WERI-Rb-1 (cell line): Measurements from ENCODE around the gene FRMD4A.

ENCODE experiments used
- DNase-seq: peaks from one replicate; pipeline ENCODE4 v3.0.0-alpha.2; 2020
- H3K27ac ChIP-seq: fragments of 250-450 bp; sonication (Bioruptor Pico); 2 replicates; pipeline ENCODE4 v1.5.1; 2020; ENCODE audit warnings: mild to moderate bottlenecking, moderate library complexity
- H3K27me3 ChIP-seq: fragments of 250-450 bp; sonication (Bioruptor Pico); 2 replicates; pipeline ENCODE4 v1.5.1; 2021; ENCODE audit warnings: mild to moderate bottlenecking, low read depth, moderate library complexity; ENCODE audit not compliant: insufficient read depth, severe bottlenecking
- H3K36me3 ChIP-seq: fragments of 250-450 bp; sonication (Bioruptor Pico); 2 replicates; pipeline ENCODE4 v1.5.1; 2020; ENCODE audit warnings: mild to moderate bottlenecking, moderate library complexity
- H3K4me3 ChIP-seq: 2 replicates; pipeline ENCODE4 v1.5.1; 2011; ENCODE audit warnings: low read depth, mild to moderate bottlenecking, control low read depth, low read length
- H3K9me3 ChIP-seq: fragments of 250-450 bp; sonication (Bioruptor Pico); 2 replicates; pipeline ENCODE4 v1.5.1; 2021; ENCODE audit warnings: mild to moderate bottlenecking, moderate library complexity; ENCODE audit not compliant: severe bottlenecking
- CTCF ChIP-seq: IDR thresholded peaks from 2 replicates; pipeline ENCODE4 v1.5.1; 2011; ENCODE audit warnings: low read depth, mild to moderate bottlenecking, control low read depth, inconsistent platforms, low read length

Gene FRMD4A

GRCh38 chr10:13615650-13616300 lies 714.9 kb downstream of the FRMD4A start:
- H3K4me3 ChIP-seq = no peak overlapping the region
- H3K9me3 ChIP-seq = no peaks in the 10 kb centered on the region
- TF ChIP-seq CTCF = no peak
- H3K36me3 ChIP-seq = no peaks in the 10 kb centered on the region
- H3K27me3 ChIP-seq = no peaks in the 10 kb centered on the region
- DNase-seq = no peak
- no peak overlapping the region for H3K27ac ChIP-seq

GRCh38 chr10:13614530-13615332 lies 716.0 kb downstream of the FRMD4A start:
- no peak overlapping the region for H3K4me3 ChIP-seq

GRCh38 chr10:13613519-13613918 lies 717.2 kb downstream of the FRMD4A start:
- Histone ChIP-seq H3K4me3 (no peak overlapping the region), H3K9me3 (no peaks in the 10 kb centered on the region), H3K27ac (no peak overlapping the region), H3K27me3 (no peaks in the 10 kb centered on the region), H3K36me3 (no peaks in the 10 kb centered on the region)
- peak; percentile 26; the same call in 1 of the 2 replicates for TF ChIP-seq CTCF
- DNase-seq = no peak

More at GRCh38 chr10:13614530-13615332, 716.0 kb downstream of the FRMD4A start:
- no peak overlapping the region for H3K27ac ChIP-seq
- no peaks in the 10 kb centered on the region for H3K36me3 ChIP-seq
- peak; percentile 22; the same call in 1 of the 2 replicates for TF ChIP-seq CTCF
- no peaks in the 10 kb centered on the region for H3K27me3 ChIP-seq
- no peaks in the 10 kb centered on the region for H3K9me3 ChIP-seq
- DNase-seq = no peak

- H3K9me3 ChIP-seq = no peaks in the 10 kb centered on the region
- TF ChIP-seq CTCF = no peak
- no peaks in the 10 kb centered on the region for H3K36me3 ChIP-seq
- DNase-seq = no peak
- no peaks in the 10 kb centered on the region for H3K27me3 ChIP-seq
- no peak overlapping the region for H3K4me3 ChIP-seq
- no peak overlapping the region for H3K27ac ChIP-seq
Observed at GRCh38 chr10:13612654-13613373, 717.9 kb downstream of the FRMD4A start.

GRCh38 chr10:13608246-13608853 lies 722.4 kb downstream of the FRMD4A start:
- no peaks in the 10 kb centered on the region for H3K9me3 ChIP-seq
- no peak overlapping the region for H3K4me3 ChIP-seq
- H3K36me3 ChIP-seq = no peaks in the 10 kb centered on the region
- H3K27me3 ChIP-seq = no peaks in the 10 kb centered on the region
- no peak for DNase-seq
- no peak overlapping the region for H3K27ac ChIP-seq
- TF ChIP-seq CTCF = no peak
